HL-60/S4 treated with retinoic acid at 250 ng/mL for 4 days and 3 days (cell line): Measurements from ENCODE around the gene TEPSIN.

ENCODE experiments used
- in situ Hi-C: fragments of 300-500 bp; cut with MboI; formaldehyde crosslinking; loops from 2 replicates; pipeline ENCODE4 v1.7.0; 2022; ENCODE audit warnings: low sequenced_read_pairs

Gene TEPSIN

GRCh38 chr17:81223762-81224130, 15.1 kb downstream of the TEPSIN start:
- in situ Hi-C loops = no loop called here

GRCh38 chr17:81222906-81223761, 15.7 kb downstream of the TEPSIN start, which contains the start of gene CEP131:
Gene CEP131, minus strand, starts transcription at chr17:81222965. Its CDS starts 2,909 bp downstream, at chr17:81220056.
- in situ Hi-C loops = no loop called here

GRCh38 chr17:81222620-81222905, 16.3 kb downstream of the TEPSIN start:
- in situ Hi-C loops = no loop called here

GRCh38 chr17:81221842-81222619, 16.8 kb downstream of the TEPSIN start:
- in situ Hi-C loops = no loop called here

- in situ Hi-C loops = no loop called here
Measured at GRCh38 chr17:81221371-81221841, 17.4 kb downstream of the TEPSIN start.

GRCh38 chr17:81219476-81220180, 19.2 kb downstream of the TEPSIN start:
- in situ Hi-C loops = no loop called here

GRCh38 chr17:81218991-81219390, 19.9 kb downstream of the TEPSIN start:
- in situ Hi-C loops = no loop called here

GRCh38 chr17:81218459-81218858, 20.4 kb downstream of the TEPSIN start:
- in situ Hi-C loops = no loop called here

- in situ Hi-C loops = no loop called here
Measured at GRCh38 chr17:81217491-81217890, 21.4 kb downstream of the TEPSIN start.

GRCh38 chr17:81213978-81214377, 24.9 kb downstream of the TEPSIN start:
- in situ Hi-C loops = no loop called here

GRCh38 chr17:81212365-81212764, 26.5 kb downstream of the TEPSIN start:
- in situ Hi-C loops = no loop called here

- in situ Hi-C loops = no loop called here
Measured at GRCh38 chr17:81210868-81211267, 28.0 kb downstream of the TEPSIN start.

- in situ Hi-C loops = no loop called here
Measured at GRCh38 chr17:81210466-81210865, 28.4 kb downstream of the TEPSIN start.

GRCh38 chr17:81209141-81209540, 29.7 kb downstream of the TEPSIN start:
- in situ Hi-C loops = no loop called here

- in situ Hi-C loops = no loop called here
Measured at GRCh38 chr17:81208651-81209050, 30.2 kb downstream of the TEPSIN start.

GRCh38 chr17:81207610-81208581, 31.0 kb downstream of the TEPSIN start:
- in situ Hi-C loops = no loop called here

GRCh38 chr17:81206657-81207056, 32.2 kb downstream of the TEPSIN start:
- in situ Hi-C loops = no loop called here

- in situ Hi-C loops = no loop called here
Measured at GRCh38 chr17:81206166-81206565, 32.7 kb downstream of the TEPSIN start.

- in situ Hi-C loops = no loop called here
Measured at GRCh38 chr17:81204578-81204977, 34.3 kb downstream of the TEPSIN start.

GRCh38 chr17:81203136-81203535, 35.7 kb downstream of the TEPSIN start:
- in situ Hi-C loops = no loop called here
